ENCODE measurements around the gene GPR15. TPM values are rescaled to one million over a fixed set of nuclear protein-coding genes. Genes with fewer than 3 reads are reported as not detected.

GPR15 gene
- polyA plus RNA-seq, 4 donors: not detected

DNA sequence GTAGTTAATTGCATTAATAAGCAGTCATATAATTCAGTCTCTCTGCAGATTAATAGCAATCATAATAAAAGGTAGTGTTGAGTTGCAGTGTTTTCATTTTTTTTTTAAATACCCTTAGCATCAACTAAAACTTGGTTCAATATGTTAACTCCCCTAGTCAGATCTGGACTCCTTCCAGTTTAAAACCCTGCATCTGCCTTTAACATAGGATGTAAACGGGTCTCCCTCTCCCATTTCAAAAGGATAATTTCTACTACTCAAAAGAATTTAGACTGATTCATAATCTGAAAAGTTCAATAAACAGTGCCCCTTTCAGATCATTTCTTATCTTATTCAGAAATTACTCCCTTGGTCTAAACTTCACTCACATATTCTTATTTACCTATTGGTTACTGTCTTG lies 50.3 kb downstream of the GPR15 start:
- DNase-seq (ENCODE audit: low read depth in 4 of 4, low spot score in 3 of 4): no peak

DNA sequence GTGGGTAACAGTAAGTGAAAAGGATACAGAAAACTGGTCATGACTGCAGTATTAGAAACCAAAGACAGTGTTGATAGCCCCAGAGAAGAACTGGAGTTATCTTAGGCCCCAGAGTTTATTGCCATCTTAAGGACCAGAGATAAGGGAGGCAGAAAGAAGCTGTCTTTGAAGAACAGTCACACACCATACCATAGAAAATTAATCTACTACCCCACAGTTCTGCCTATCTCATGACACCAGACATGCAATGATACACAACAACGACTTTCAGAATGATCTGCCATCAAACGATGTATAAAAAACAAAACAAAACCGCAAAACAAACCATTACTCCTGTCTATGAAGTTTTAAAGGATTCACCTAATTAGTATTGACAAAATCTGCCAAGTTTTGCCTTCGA lies 52.0 kb downstream of the GPR15 start:
- no peak for DNase-seq (ENCODE audit: low read depth in 4 of 4, low spot score in 3 of 4)

Other genes with a start within 250 kb of the GPR15 start
- not detected for gene OR5H2, start 249.5 kb upstream of the GPR15 start, polyA plus RNA-seq (ENCODE audit: insufficient read length in 4 of 4)
- gene OR5K4, start 178.1 kb upstream of the GPR15 start, polyA plus RNA-seq (ENCODE audit: insufficient read length in 4 of 4): not detected
- gene OR5K3, start 141.3 kb upstream of the GPR15 start, polyA plus RNA-seq (ENCODE audit: insufficient read length in 4 of 4): not detected
- not detected for gene OR5K1, start 68.8 kb upstream of the GPR15 start, polyA plus RNA-seq (ENCODE audit: insufficient read length in 4 of 4)
- gene OR5K2, start 34.3 kb upstream of the GPR15 start, polyA plus RNA-seq (ENCODE audit: insufficient read length in 4 of 4): under 1 TPM in 3 of 4 donors, not detected in 1; 0.29 to 0.55 (median 0.39) TPM
- 100 to 1,000 TPM; 146 to 207 (median 168) TPM for gene CLDND1, start 9.1 kb upstream of the GPR15 start, polyA plus RNA-seq (ENCODE audit: insufficient read length in 4 of 4)
- 10 to 100 TPM; 23.5 to 31.4 (median 24.9) TPM for gene CPOX, start 61.6 kb downstream of the GPR15 start, polyA plus RNA-seq (ENCODE audit: insufficient read length in 4 of 4)
- 10 to 100 TPM; 15.5 to 78.4 (median 74.8) TPM for gene ST3GAL6, start 231.4 kb downstream of the GPR15 start, polyA plus RNA-seq (ENCODE audit: insufficient read length in 4 of 4)